ENCODE results near the gene MEGF8. TPM values are rescaled to one million over a fixed set of nuclear protein-coding genes. Genes with fewer than 3 reads are reported as not detected.

Gene MEGF8
- total and polyA plus RNA-seq, 2 donors (not counting 3 experiments of a cell fraction or from before 2014, with no cell fraction given) = 20.6 to 39.6 TPM

DNA sequence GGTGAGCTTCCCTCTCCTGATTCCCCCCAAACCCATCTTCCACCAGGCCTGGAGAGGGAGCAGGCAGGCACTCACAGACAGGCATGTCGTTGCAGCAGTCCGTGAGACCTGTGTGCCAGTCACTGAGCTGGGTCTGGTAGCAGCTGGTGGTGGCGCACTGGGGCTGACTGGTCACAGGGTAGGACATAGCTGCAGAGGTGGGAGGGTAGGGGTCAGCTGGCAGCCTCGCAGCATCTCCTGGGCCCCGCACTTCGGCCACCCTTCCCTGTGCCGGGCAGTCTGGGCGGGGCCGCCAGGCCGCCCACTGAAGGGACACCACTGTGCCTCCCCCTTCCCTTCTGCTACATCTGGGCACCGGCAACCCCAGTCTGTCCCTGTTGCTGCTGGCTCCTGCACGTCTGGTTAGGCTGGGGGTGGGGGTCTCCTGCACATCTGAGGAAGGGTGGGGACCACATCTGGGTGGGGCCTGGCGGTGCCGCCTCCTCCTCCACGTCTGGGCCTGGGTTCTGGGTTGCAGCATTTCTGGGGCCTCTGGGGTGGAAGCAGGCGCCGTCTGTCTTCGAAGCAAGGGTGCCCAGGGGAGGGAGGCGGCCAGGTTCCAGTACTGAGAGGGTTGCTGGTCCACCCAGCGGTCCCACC is 63.5 kb downstream of the MEGF8 start:
- DNase-seq (ENCODE audit: low read depth, low spot score) = no peak
- ChIA-PET POLR2A (no interaction called here), CTCF (interaction anchor here (1.2 kb wide), 1 partner anchor 12 kb away, joined by 3 read pairs; no protein-coding TSS in a partner anchor)
- dilution Hi-C loops (cut with MboI; ENCODE audit: extremely low pct_ligation_motif_present, low sequenced_read_pairs) (no loop called here), intact Hi-C loops (cut with micrococcal nuclease) (no loop called here)
- Histone ChIP-seq H3K9ac (replicated peaks; ENCODE audit: extremely low read depth, insufficient read depth, low read length) (no peak overlapping the region), H3K4me2 (ENCODE audit: insufficient read depth, low read length) (no peak overlapping the region), H3K4me3 (replicated peaks in 1 of 3; ENCODE audit: insufficient read depth in 1 of 3, low read depth in 1 of 3, low read length in 3 of 3) (no peak overlapping the region), H3K9me3 (replicated peaks; ENCODE audit: control insufficient read depth, insufficient read depth, low read length) (no peaks in the 10 kb centered on the region), H2AFZ (ENCODE audit: low read depth, low read length) (no peak overlapping the region), H3K79me2 (ENCODE audit: control insufficient read depth, insufficient read depth, low read length) (no peaks in the 10 kb centered on the region), H3K4me1 (ENCODE audit: control insufficient read depth, extremely low read depth, insufficient read depth, low read length) (peaks cover 3% of the 10 kb centered on the region), H3K27ac (ENCODE audit: insufficient read depth, low read depth, low read length) (no peak overlapping the region), H3K27me3 (ENCODE audit: control insufficient read depth in 2 of 2, insufficient read depth in 2 of 2, low read length in 2 of 2) (peaks cover 12 to 20% of the 10 kb centered on the region in 2 experiments), H3K36me3 (ENCODE audit: control insufficient read depth in 2 of 2, extremely low read depth in 1 of 2, insufficient read depth in 2 of 2, low read length in 2 of 2) (no peaks in the 10 kb centered on the region), H3K9me1 (replicated peaks; ENCODE audit: control insufficient read depth, extremely low read depth, insufficient read depth, low read length) (no peaks in the 10 kb centered on the region), H4K20me1 (replicated peaks; ENCODE audit: control insufficient read depth, extremely low read depth, insufficient read depth, low read length) (no peaks in the 10 kb centered on the region)
- FAIRE-seq = no peak
- no TSS peak for BruUV-seq (replicated peaks)
- TF ChIP-seq, protein P1, sequence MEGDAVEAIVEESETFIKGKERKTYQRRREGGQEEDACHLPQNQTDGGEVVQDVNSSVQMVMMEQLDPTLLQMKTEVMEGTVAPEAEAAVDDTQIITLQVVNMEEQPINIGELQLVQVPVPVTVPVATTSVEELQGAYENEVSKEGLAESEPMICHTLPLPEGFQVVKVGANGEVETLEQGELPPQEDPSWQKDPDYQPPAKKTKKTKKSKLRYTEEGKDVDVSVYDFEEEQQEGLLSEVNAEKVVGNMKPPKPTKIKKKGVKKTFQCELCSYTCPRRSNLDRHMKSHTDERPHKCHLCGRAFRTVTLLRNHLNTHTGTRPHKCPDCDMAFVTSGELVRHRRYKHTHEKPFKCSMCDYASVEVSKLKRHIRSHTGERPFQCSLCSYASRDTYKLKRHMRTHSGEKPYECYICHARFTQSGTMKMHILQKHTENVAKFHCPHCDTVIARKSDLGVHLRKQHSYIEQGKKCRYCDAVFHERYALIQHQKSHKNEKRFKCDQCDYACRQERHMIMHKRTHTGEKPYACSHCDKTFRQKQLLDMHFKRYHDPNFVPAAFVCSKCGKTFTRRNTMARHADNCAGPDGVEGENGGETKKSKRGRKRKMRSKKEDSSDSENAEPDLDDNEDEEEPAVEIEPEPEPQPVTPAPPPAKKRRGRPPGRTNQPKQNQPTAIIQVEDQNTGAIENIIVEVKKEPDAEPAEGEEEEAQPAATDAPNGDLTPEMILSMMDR (IDR thresholded peaks at IDR 0.05; ENCODE audit: extremely low read depth in 1 of 2, insufficient read depth in 1 of 2, low read depth in 1 of 2, low read length in 2 of 2) = no peak
- no peak for TF ChIP-seq MYC (IDR thresholded peaks at IDR 0.05; ENCODE audit: low read depth, low read length)
- no peak for TF ChIP-seq FOS (IDR thresholded peaks at IDR 0.05; ENCODE audit: borderline replicate concordance, insufficient read depth, low read length)
- TF ChIP-seq, protein P2, sequence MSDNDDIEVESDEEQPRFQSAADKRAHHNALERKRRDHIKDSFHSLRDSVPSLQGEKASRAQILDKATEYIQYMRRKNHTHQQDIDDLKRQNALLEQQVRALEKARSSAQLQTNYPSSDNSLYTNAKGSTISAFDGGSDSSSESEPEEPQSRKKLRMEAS (IDR thresholded peaks at IDR 0.05; ENCODE audit: insufficient read depth, insufficient read length) = no peak
- TF ChIP-seq GATA2 (IDR thresholded peaks at IDR 0.05; ENCODE audit: insufficient read depth, insufficient read length, low read depth, low read length) = no peak
- TF ChIP-seq POLR2A (IDR thresholded peaks at IDR 0.05; ENCODE audit: low read depth, low read length) = no peak
- TF ChIP-seq EZH2 (IDR thresholded peaks at IDR 0.05; ENCODE audit: borderline replicate concordance, low read depth, low read length, severe bottlenecking) = no peak
- no peak for TF ChIP-seq JUN (IDR thresholded peaks at IDR 0.05; ENCODE audit: borderline replicate concordance, insufficient read depth, insufficient read length, low read depth)
- TF ChIP-seq POLR2AphosphoS5 (IDR thresholded peaks at IDR 0.05; ENCODE audit: insufficient read depth, low read depth, low read length) = no peak

Data from endothelial cell of umbilical vein (primary cell).